ENCODE measurements around the gene OST4.

- TF ChIP-seq CTCF (conservative IDR thresholded peaks at IDR 0.05) (no peak), EZH2 (IDR thresholded peaks at IDR 0.05; ENCODE audit: low read depth) (no peak)
Measured at GRCh38 chr2:27095427-27095744, 23.9 kb upstream of the OST4 start.

Measured in PC-9 (cell line).